HG02642 (cell line): Measurements from ENCODE around the gene EPHA4.

ENCODE experiments used
- ATAC-seq: cut with Tn5 transposase; IDR thresholded peaks from one replicate; pipeline ENCODE4 v1.9.1; 2021; ENCODE audit warnings: mild to moderate bottlenecking; ENCODE audit not compliant: unreplicated experiment, poor library complexity

Gene EPHA4

GRCh38 chr2:221420245-221420644 lies 151.9 kb downstream of the EPHA4 start:
- no peak for ATAC-seq

- ATAC-seq = no peak
These were observed 156.3 kb downstream of the EPHA4 start for GRCh38 chr2:221415789-221416188.

- no peak for ATAC-seq
These were observed 159.1 kb downstream of the EPHA4 start for GRCh38 chr2:221412978-221413377.

GRCh38 chr2:221410487-221410886 lies 161.6 kb downstream of the EPHA4 start:
- no peak for ATAC-seq

GRCh38 chr2:221407765-221408164 lies 164.3 kb downstream of the EPHA4 start:
- no peak for ATAC-seq

GRCh38 chr2:221405521-221405920 lies 166.6 kb downstream of the EPHA4 start:
- no peak for ATAC-seq

- no peak for ATAC-seq
These were observed 170.0 kb downstream of the EPHA4 start for GRCh38 chr2:221402072-221402471.

GRCh38 chr2:221400411-221400810 lies 171.7 kb downstream of the EPHA4 start:
- ATAC-seq = no peak

GRCh38 chr2:221399183-221399582 lies 172.9 kb downstream of the EPHA4 start:
- no peak for ATAC-seq

- no peak for ATAC-seq
These were observed 174.9 kb downstream of the EPHA4 start for GRCh38 chr2:221397187-221397586.

- ATAC-seq = no peak
These were observed 179.7 kb downstream of the EPHA4 start for GRCh38 chr2:221392228-221392881.

- no peak for ATAC-seq
These were observed 181.2 kb downstream of the EPHA4 start for GRCh38 chr2:221390878-221391277.

- no peak for ATAC-seq
These were observed 182.2 kb downstream of the EPHA4 start for GRCh38 chr2:221389904-221390303.

- ATAC-seq = no peak
These were observed 182.7 kb downstream of the EPHA4 start for GRCh38 chr2:221389421-221389820.

GRCh38 chr2:221388891-221389290 lies 183.2 kb downstream of the EPHA4 start:
- ATAC-seq = no peak

- ATAC-seq = no peak
These were observed 186.4 kb downstream of the EPHA4 start for GRCh38 chr2:221385716-221386115.

- ATAC-seq = no peak
These were observed 190.1 kb downstream of the EPHA4 start for GRCh38 chr2:221381928-221382488.

- ATAC-seq = no peak
These were observed 191.4 kb downstream of the EPHA4 start for GRCh38 chr2:221380686-221381085.

- ATAC-seq = no peak
These were observed 192.0 kb downstream of the EPHA4 start for GRCh38 chr2:221380062-221380461.

GRCh38 chr2:221377597-221377996 lies 194.5 kb downstream of the EPHA4 start:
- no peak for ATAC-seq

GRCh38 chr2:221377066-221377465 lies 195.0 kb downstream of the EPHA4 start:
- no peak for ATAC-seq

- ATAC-seq = no peak
These were observed 197.9 kb downstream of the EPHA4 start for GRCh38 chr2:221374234-221374633.
